GM19468 (cell line): Measurements from ENCODE around the gene PCDHB6.
"Not testable (repeated sequence)": the region's sequence is repeated elsewhere in the genome, so short reads cannot be mapped to it uniquely, and the experiment has no call there.

Source experiments
- ATAC-seq: cut with Tn5 transposase; IDR thresholded peaks from one replicate; pipeline ENCODE4 v1.9.1; 2021; ENCODE audit warnings: mild to moderate bottlenecking, moderate library complexity, moderate number of reproducible peaks; ENCODE audit not compliant: unreplicated experiment; ENCODE audit errors: extremely low read depth

PCDHB6 gene

DNA sequence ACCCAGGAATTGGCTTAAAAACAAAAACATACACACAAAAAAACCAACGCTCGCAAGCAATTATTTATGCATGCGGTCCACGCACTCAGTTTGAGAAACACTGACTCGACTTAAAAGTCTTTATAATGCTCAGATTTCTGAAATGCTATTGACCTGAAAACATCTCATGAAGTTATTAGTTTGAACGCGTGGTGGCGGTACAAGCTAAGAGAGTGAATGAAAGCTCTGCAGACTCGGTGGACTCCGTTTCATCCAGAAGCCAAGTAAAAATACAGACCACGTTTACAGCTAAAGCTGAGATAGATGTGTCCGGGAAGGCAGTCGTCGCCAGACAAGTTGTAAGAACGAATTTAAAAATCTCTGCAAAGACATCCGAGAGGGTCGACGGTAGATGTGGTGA lies at the start of gene PCDHB6:
PCDHB6 (plus strand) TSS at position 246 of the 400 bp plus-strand sequence. CDS start 201 bp downstream, outside the sequence.
- ATAC-seq: no peak

DNA sequence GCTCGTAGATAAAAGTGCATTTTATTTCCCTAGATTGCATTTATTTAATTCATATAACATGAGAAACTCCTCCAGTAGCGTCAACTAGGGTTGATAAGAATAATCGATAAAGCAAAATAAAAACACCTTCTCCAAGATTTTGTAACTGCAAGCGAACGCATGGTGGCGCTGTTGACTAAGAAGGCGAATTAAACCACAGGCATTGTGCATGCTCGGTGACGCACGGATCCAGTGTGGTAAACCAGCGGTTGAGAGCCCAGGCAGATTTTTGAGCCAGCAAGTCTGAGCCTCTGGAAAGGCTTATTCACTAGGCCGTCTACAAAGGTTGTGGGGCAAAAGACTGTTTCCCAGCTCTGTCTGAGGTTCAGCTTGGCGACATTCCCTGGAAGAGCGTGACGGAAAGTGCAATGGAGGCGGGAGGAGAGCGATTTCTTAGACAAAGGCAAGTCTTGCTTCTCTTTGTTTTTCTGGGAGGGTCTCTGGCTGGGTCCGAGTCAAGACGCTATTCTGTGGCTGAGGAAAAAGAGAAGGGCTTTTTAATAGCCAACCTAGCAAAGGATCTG lies 49.5 kb upstream of the PCDHB6 start, which contains the start of gene PCDHB3:
PCDHB3 (plus strand) TSS at position 231 of the 563 bp plus-strand sequence; CDS start at position 408, 177 bp downstream.
- no peak for ATAC-seq

DNA sequence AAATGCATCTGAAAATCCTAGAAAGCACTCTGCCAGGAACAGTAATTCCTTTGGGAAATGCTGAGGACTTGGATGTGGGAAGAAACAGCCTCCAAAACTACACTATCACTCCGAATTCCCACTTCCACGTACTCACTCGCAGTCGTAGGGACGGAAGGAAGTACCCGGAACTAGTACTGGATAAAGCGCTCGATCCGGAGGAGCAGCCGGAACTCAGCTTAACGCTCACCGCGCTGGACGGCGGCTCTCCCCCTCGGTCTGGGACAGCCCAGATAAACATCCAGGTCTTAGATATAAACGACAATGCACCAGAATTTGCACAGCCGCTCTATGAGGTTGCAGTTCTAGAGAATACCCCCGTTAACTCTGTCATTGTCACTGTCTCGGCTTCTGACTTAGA lies 48.8 kb upstream of the PCDHB6 start:
- no peak for ATAC-seq

DNA sequence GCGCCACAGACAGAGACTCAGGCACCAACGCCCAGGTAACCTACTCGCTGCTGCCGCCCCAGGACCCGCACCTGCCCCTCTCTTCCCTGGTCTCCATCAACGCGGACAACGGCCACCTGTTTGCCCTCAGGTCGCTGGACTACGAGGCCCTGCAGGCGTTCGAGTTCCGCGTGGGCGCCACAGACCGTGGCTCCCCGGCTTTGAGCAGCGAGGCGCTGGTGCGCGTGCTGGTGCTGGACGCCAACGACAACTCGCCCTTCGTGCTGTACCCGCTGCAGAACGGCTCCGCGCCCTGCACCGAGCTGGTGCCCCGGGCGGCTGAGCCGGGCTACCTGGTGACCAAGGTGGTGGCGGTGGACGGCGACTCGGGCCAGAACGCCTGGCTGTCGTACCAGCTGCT lies 47.8 kb upstream of the PCDHB6 start:
- ATAC-seq: not testable (repeated sequence)

DNA sequence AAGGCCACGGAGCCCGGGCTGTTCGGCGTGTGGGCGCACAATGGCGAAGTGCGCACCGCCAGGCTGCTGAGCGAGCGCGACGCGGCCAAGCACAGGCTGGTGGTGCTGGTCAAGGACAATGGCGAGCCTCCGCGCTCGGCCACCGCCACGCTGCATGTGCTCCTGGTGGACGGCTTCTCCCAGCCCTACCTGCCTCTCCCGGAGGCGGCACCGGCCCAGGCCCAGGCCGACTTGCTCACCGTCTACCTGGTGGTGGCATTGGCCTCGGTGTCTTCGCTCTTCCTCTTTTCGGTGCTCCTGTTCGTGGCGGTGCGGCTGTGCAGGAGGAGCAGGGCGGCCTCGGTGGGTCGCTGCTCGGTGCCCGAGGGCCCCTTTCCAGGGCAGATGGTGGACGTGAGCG lies 47.4 kb upstream of the PCDHB6 start:
- not testable (repeated sequence) for ATAC-seq

DNA sequence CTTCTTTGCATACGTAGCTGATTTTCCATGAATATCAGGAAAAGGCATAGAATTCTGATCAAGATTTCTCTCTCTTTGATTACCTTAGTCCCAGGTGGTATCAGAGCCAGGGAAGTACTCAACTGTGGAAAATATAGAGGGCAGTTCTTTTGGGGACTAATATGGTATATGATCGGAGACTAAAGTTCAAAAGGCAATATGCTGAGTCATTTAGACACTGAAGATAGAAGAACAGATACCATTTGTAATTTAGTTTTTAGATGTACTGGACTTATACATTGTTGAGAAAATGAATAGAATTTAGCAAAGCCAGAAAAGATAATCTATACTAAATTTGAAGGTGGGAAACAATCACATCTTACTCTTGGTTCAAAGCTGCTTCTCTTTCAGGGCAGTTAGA lies 44.5 kb upstream of the PCDHB6 start:
- ATAC-seq: no peak

DNA sequence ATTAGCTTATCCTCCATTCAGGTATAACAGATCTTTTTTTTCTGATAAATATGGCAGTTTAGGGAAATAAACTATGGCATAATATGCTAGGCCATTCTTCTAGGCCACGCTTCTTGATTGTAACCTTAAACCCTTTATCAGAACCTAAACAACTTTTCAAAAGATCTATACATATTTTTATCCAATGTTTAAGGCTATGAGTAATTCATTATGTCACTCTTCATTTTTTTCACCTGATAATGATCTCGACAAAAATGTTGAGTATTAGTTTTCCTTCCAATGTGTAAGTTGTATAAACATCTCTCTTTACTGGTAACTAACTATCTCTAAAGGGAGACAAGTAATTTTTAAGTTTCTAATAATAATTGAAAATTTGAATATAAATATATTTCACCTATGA lies 30.6 kb upstream of the PCDHB6 start:
- ATAC-seq: no peak

DNA sequence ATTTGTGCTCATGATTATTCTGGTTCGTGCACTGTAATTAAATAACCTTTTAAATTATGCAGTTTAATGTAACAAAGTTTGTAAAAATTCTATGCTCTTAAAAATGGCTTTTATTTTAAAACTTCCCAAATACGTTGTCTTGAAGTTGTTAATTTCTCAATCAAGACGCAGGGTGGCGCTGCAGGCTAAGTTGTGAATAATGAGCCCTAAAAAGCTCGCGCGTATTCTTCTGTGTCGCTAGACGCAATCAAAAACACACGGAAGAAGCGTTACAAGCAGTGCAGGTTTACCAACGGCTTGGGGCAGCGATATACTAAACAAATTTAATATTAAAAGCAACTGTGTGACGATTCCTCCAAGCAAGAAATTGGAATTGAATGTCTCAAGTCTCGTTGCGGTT lies 28.3 kb upstream of the PCDHB6 start, which contains the start of gene PCDHB4:
PCDHB4 (plus strand) TSS at position 256 of the 400 bp plus-strand sequence. CDS start 181 bp downstream, outside the sequence.
- no peak for ATAC-seq

DNA sequence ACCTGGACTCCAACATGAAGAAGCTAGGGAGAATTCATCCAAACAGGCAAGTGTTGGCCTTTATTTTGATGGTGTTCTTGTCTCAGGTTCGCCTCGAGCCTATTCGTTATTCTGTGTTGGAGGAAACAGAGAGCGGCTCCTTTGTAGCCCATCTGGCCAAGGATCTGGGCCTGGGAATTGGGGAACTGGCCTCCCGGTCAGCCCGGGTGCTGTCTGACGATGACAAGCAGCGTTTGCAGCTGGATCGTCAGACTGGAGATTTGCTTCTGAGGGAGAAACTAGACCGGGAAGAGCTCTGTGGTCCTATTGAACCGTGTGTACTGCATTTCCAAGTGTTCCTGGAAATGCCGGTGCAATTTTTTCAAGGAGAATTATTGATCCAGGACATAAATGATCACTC lies 27.9 kb upstream of the PCDHB6 start:
- no peak for ATAC-seq

DNA sequence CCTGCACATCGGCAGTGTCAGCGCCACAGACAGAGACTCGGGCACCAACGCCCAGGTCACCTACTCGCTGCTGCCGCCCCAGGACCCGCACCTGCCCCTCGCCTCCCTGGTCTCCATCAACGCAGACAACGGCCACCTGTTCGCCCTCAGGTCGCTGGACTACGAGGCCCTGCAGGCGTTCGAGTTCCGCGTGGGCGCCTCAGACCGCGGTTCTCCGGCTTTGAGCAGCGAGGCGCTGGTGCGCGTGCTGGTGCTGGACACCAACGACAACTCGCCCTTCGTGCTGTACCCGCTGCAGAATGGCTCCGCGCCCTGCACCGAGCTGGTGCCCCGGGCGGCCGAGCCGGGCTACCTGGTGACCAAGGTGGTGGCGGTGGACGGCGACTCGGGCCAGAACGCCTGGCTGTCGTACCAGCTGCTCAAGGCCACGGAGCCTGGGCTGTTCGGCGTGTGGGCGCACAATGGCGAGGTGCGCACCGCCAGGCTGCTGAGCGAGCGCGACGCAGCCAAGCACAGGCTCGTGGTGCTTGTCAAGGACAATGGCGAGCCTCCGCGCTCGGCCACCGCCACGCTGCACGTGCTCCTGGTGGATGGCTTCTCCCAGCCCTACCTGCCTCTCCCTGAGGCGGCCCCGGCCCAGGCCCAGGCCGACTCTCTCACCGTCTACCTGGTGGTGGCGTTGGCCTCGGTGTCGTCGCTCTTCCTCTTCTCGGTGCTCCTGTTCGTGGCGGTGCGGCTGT lies 26.3 kb upstream of the PCDHB6 start:
- ATAC-seq: not testable (repeated sequence)

DNA sequence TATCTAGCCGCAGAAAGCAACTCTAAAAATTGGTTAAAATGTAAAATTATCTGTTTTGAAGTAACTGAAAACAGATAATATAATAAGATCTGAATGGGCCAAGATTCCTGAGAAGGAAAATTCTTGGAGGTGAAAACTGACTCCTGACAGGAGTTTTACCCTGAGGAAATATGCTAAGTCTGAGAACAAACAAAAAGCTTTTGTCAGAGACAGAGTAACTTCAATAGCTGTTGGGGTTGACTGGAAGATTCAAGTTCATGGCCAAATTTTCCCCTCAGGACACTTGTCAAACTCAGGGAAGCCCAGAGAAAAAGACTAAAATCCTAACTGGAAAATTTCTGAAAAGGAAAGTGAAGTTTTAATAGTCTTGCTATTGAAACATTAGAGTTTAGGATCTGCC lies 22.6 kb upstream of the PCDHB6 start:
- no peak for ATAC-seq

DNA sequence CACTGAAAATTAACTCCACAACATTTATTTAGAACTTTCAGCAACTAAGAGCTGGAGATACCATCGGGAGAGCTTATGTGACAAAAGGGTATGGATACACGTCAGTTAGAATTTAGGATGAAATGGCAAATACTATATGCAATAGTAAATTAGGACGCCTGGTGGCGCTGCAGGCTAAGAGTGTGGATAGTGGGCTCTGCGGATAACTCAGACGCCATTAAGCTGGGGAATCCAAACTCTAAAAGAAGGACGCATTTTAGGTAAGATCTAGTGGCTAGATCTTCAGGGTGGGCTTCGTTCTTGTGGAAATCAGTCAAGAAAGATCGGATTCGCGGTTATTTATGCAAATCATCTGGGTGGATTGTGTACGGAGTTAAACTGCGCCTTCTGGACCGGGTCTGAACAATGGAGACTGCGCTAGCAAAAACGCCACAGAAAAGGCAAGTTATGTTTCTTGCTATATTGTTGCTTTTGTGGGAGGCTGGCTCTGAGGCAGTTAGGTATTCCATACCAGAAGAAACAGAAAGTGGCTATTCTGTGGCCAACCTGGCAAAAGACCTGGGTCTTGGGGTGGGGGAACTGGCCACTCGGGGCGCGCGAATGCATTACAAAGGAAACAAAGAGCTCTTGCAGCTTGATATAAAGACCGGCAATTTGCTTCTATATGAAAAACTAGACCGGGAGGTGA lies 14.7 kb upstream of the PCDHB6 start, which contains the start of gene PCDHB5:
PCDHB5 (plus strand) TSS at position 177 of the 688 bp plus-strand sequence; CDS start at position 406, 229 bp downstream.
- no peak for ATAC-seq

DNA sequence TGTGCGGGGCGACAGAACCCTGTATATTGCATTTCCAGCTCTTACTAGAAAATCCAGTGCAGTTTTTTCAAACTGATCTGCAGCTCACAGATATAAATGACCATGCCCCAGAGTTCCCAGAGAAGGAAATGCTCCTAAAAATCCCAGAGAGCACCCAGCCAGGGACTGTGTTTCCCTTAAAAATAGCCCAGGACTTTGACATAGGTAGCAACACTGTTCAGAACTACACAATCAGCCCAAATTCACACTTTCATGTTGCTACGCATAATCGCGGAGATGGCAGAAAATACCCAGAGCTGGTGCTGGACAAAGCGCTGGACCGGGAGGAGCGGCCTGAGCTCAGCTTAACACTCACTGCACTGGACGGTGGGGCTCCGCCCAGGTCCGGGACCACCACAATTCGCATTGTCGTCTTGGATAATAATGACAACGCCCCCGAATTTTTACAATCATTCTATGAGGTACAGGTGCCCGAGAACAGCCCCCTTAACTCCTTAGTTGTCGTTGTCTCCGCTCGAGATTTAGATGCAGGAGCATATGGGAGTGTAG lies 14.1 kb upstream of the PCDHB6 start:
- no peak for ATAC-seq

DNA sequence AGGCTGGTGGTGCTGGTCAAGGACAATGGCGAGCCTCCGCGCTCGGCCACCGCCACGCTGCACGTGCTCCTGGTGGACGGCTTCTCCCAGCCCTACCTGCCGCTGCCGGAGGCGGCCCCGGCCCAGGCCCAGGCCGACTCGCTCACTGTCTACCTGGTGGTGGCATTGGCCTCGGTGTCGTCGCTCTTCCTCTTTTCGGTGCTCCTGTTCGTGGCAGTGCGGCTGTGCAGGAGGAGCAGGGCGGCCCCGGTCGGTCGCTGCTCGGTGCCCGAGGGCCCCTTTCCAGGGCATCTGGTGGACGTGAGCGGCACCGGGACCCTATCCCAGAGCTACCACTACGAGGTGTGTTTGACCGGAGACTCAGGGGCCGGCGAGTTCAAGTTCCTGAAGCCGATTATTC lies 12.5 kb upstream of the PCDHB6 start:
- not testable (repeated sequence) for ATAC-seq

DNA sequence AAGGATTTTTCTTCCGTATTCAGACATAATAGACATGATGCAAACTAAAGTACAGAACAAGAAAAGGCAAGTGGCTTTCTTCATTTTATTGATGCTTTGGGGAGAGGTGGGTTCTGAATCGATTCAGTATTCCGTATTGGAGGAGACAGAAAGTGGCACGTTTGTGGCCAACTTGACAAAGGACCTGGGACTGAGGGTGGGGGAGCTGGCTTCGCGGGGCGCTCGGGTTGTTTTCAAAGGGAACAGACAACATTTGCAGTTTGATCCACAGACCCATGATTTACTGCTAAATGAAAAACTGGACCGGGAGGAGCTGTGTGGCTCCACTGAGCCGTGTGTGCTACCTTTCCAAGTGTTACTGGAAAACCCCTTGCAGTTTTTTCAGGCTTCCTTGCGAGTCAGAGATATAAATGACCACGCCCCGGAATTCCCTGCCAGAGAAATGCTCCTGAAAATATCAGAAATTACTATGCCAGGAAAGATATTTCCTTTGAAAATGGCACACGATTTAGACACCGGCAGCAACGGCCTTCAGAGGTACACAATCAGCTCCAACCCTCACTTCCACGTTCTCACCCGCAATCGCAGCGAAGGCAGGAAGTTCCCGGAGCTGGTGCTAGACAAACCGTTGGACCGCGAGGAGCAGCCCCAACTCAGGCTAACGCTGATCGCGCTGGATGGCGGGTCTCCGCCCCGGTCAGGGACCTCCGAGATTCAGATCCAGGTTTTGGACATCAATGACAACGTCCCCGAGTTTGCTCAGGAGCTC lies 551 bp downstream of the PCDHB6 start:
- no peak for ATAC-seq

DNA sequence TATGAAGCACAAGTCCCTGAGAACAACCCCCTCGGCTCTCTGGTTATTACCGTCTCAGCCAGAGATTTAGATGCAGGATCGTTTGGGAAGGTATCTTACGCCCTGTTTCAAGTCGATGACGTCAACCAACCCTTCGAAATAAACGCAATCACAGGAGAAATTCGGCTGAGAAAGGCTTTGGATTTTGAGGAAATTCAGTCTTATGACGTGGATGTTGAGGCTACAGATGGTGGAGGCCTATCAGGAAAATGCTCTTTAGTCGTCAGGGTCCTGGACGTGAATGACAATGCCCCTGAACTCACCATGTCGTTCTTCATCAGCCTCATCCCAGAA lies 1.1 kb downstream of the PCDHB6 start:
- no peak for ATAC-seq

DNA sequence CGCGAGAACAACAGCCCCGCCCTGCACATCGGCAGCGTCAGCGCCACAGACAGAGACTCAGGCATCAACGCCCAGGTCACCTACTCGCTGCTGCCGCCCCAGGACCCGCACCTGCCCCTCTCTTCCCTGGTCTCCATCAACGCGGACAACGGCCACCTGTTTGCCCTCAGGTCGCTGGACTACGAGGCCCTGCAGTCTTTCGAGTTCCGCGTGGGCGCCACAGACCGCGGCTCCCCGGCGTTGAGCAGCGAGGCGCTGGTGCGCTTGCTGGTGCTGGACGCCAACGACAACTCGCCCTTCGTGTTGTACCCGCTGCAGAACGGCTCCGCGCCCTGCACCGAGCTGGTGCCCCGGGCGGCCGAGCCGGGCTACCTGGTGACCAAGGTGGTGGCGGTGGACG lies 1.8 kb downstream of the PCDHB6 start:
- ATAC-seq: not testable (repeated sequence)

DNA sequence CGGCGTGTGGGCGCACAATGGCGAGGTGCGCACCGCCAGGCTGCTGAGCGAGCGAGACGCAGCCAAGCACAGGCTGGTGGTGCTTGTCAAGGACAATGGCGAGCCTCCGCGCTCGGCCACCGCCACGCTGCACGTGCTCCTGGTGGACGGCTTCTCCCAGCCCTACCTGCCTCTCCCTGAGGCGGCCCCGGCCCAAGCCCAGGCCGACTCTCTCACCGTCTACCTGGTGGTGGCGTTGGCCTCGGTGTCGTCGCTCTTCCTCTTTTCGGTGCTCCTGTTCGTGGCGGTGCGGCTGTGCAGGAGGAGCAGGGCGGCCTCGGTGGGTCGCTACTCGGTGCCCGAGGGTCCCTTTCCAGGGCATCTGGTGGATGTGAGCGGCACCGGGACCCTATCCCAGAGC lies 2.2 kb downstream of the PCDHB6 start:
- ATAC-seq: not testable (repeated sequence)

DNA sequence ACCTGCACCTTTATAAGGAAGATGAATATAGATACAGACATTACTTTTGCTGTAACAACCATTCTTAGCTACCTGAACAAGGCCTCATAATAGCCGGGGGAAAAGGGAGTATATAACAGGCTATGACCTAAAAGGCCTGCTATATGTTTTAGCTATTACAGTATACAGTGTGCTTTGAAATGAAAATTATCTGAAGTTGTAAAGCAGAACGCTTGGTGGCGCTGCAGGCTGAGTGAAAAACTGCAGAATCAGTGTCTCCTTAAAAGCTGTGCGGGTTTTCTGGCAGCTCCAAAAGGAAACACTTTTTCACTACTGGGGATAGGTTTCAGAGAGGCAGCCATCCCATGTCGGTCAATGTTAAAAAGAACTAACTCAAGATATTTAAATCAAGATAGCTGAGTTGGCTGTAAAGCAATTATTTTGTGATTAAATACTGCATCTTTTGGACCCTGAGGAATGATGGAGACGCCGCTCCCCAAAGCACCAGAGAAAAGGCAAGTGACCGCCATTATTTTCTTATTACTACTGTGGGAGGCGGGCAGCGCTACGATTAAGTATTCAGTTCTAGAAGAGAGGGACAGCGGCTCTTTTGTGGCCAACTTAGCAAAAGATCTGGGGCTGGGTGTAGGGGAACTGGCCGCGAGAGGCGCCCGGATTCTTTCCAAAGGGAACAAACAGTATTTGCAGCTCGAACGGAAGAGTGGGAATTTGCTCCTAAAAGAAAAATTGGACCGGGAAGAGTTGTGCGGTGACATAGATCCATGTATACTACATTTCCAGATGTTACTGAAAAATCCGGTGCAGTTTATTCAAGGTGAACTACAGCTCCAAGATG lies 5.9 kb downstream of the PCDHB6 start:
- ATAC-seq: no peak
